22Rv1 (cell line): ENCODE measurements around the gene TRIP12.

Experiments used
- CTCF ChIP-seq: fragments of 450-650 bp; IDR thresholded peaks from 2 replicates; pipeline ENCODE4 v1.5.1; 2017; ENCODE audit warnings: mild to moderate bottlenecking
- ZFX ChIP-seq: fragments of 450-650 bp; IDR thresholded peaks from 2 replicates; pipeline ENCODE4 v1.6.1; 2017; ENCODE audit warnings: antibody characterized with exemption, borderline replicate concordance

GRCh38 chr2:229868794-229869193 is 53.0 kb downstream of the TRIP12 start:
- TF ChIP-seq CTCF = no peak
- no peak for TF ChIP-seq ZFX
